ENCODE measurements around the gene RGS14. TPM values are rescaled to one million over a fixed set of nuclear protein-coding genes. Genes with fewer than 3 reads are reported as not detected.

RGS14 gene
- total and polyA plus RNA-seq, 2 donors (not counting 3 experiments of a cell fraction or from before 2014, with no cell fraction given) = 4.3 to 7.3 TPM

- intact Hi-C loops (cut with micrococcal nuclease) = loop anchor here (2.0 kb wide), 1 partner anchor 135 kb away; no protein-coding TSS in a partner anchor
Observed at GRCh38 chr5:177319913-177320588, 37.7 kb upstream of the RGS14 start.

DNA sequence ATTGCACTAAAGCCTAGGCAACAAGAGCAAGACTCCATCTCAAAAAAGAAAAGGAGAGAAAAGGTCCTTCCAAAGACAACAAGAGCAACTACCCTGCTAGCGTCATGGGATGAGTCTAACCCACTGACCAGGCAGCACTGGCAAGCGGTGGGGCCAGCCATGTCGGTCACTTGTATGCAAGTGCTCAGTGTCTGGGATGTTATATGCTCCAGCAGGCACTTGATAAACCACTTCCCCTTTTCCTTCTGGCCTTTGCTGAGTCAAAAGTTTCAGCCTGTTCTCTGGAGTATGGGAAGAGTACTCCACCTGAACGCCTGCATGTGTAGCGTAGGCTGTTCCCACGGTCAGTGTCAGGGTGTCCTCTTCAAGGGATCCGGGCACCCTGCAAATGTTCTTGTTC, 36.8 kb upstream of the RGS14 start:
- no peaks in the 10 kb centered on the region for H3K9me1 ChIP-seq (replicated peaks; ENCODE audit: control insufficient read depth, extremely low read depth, insufficient read depth, low read length)
- no peak overlapping the region for H3K4me2 ChIP-seq (ENCODE audit: insufficient read depth, low read length)
- peaks cover 2% of the 10 kb centered on the region for H3K4me1 ChIP-seq (ENCODE audit: control insufficient read depth, extremely low read depth, insufficient read depth, low read length)
- H4K20me1 ChIP-seq (replicated peaks; ENCODE audit: control insufficient read depth, extremely low read depth, insufficient read depth, low read length) = no peaks in the 10 kb centered on the region
- no peak for FAIRE-seq
- peaks cover 0 to 8% of the 10 kb centered on the region in 2 experiments for H3K36me3 ChIP-seq (ENCODE audit: control insufficient read depth in 2 of 2, extremely low read depth in 1 of 2, insufficient read depth in 2 of 2, low read length in 2 of 2)
- ChIA-PET POLR2A (no interaction called here), CTCF (interaction anchor here (0.7 to 2.8 kb wide), 2 partner anchors 11 to 63 kb away, joined by 3 to 21 read pairs; partner anchors contain the start of gene SLC34A1)
- no peaks in the 10 kb centered on the region for H3K79me2 ChIP-seq (ENCODE audit: control insufficient read depth, insufficient read depth, low read length)
- H3K27ac ChIP-seq (ENCODE audit: insufficient read depth, low read depth, low read length) = no peak overlapping the region
- H3K4me3 ChIP-seq (replicated peaks in 1 of 3; ENCODE audit: insufficient read depth in 1 of 3, low read depth in 1 of 3, low read length in 3 of 3) = no peak overlapping the region
- H3K9me3 ChIP-seq (replicated peaks; ENCODE audit: control insufficient read depth, insufficient read depth, low read length) = no peaks in the 10 kb centered on the region
- no peak for DNase-seq (ENCODE audit: low read depth, low spot score)
- dilution Hi-C loops (cut with MboI; ENCODE audit: extremely low pct_ligation_motif_present, low sequenced_read_pairs) (loop anchor here (5.0 kb wide), 1 partner anchor 41 kb away; no protein-coding TSS in a partner anchor), intact Hi-C loops (cut with micrococcal nuclease) (no loop called here)
- no TSS peak for BruUV-seq (replicated peaks)
- TF ChIP-seq EZH2 (IDR thresholded peaks at IDR 0.05; ENCODE audit: borderline replicate concordance, low read depth, low read length, severe bottlenecking) (no peak), MYC (IDR thresholded peaks at IDR 0.05; ENCODE audit: low read depth, low read length) (no peak), CTCF (IDR thresholded peaks at IDR 0.05; ENCODE audit: extremely low read depth in 1 of 2, insufficient read depth in 1 of 2, low read depth in 1 of 2, low read length in 2 of 2) (no peak), POLR2AphosphoS5 (IDR thresholded peaks at IDR 0.05; ENCODE audit: insufficient read depth, low read depth, low read length) (no peak), FOS (IDR thresholded peaks at IDR 0.05; ENCODE audit: borderline replicate concordance, insufficient read depth, low read length) (no peak), GATA2 (IDR thresholded peaks at IDR 0.05; ENCODE audit: insufficient read depth, insufficient read length, low read depth, low read length) (no peak), JUN (IDR thresholded peaks at IDR 0.05; ENCODE audit: borderline replicate concordance, insufficient read depth, insufficient read length, low read depth) (no peak), POLR2A (IDR thresholded peaks at IDR 0.05; ENCODE audit: low read depth, low read length) (no peak)
- TF ChIP-seq, protein P1, sequence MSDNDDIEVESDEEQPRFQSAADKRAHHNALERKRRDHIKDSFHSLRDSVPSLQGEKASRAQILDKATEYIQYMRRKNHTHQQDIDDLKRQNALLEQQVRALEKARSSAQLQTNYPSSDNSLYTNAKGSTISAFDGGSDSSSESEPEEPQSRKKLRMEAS (IDR thresholded peaks at IDR 0.05; ENCODE audit: insufficient read depth, insufficient read length) = no peak
- no peak overlapping the region for H3K9ac ChIP-seq (replicated peaks; ENCODE audit: extremely low read depth, insufficient read depth, low read length)
- no peak overlapping the region for H2AFZ ChIP-seq (ENCODE audit: low read depth, low read length)
- no peaks in the 10 kb centered on the region for H3K27me3 ChIP-seq (ENCODE audit: control insufficient read depth in 2 of 2, insufficient read depth in 2 of 2, low read length in 2 of 2)

More at GRCh38 chr5:177319913-177320588, 37.7 kb upstream of the RGS14 start:
- H3K4me3 ChIP-seq (replicated peaks in 1 of 3; ENCODE audit: insufficient read depth in 1 of 3, low read depth in 1 of 3, low read length in 3 of 3) = no peak overlapping the region
- FAIRE-seq = no peak
- dilution Hi-C loops (cut with MboI; ENCODE audit: extremely low pct_ligation_motif_present, low sequenced_read_pairs) = loop anchor here (5.0 kb wide), 1 partner anchor 42 kb away; no protein-coding TSS in a partner anchor
- no peaks in the 10 kb centered on the region for H3K79me2 ChIP-seq (ENCODE audit: control insufficient read depth, insufficient read depth, low read length)
- TF ChIP-seq MYC (IDR thresholded peaks at IDR 0.05; ENCODE audit: low read depth, low read length) (no peak), FOS (IDR thresholded peaks at IDR 0.05; ENCODE audit: borderline replicate concordance, insufficient read depth, low read length) (no peak), GATA2 (IDR thresholded peaks at IDR 0.05; ENCODE audit: insufficient read depth, insufficient read length, low read depth, low read length) (no peak), POLR2A (IDR thresholded peaks at IDR 0.05; ENCODE audit: low read depth, low read length) (no peak), POLR2AphosphoS5 (IDR thresholded peaks at IDR 0.05; ENCODE audit: insufficient read depth, low read depth, low read length) (no peak), EZH2 (IDR thresholded peaks at IDR 0.05; ENCODE audit: borderline replicate concordance, low read depth, low read length, severe bottlenecking) (no peak)
- TF ChIP-seq, protein P1 (IDR thresholded peaks at IDR 0.05; ENCODE audit: insufficient read depth, insufficient read length) = no peak
- H3K9ac ChIP-seq (replicated peaks; ENCODE audit: extremely low read depth, insufficient read depth, low read length) = no peak overlapping the region
- no peaks in the 10 kb centered on the region for H3K4me1 ChIP-seq (ENCODE audit: control insufficient read depth, extremely low read depth, insufficient read depth, low read length)
- H3K9me1 ChIP-seq (replicated peaks; ENCODE audit: control insufficient read depth, extremely low read depth, insufficient read depth, low read length) = no peaks in the 10 kb centered on the region
- no peak overlapping the region for H2AFZ ChIP-seq (ENCODE audit: low read depth, low read length)
- CTCF ChIA-PET = interaction anchor here (1.0 to 3.5 kb wide), 6 partner anchors 8 to 208 kb away, joined by 3 to 44 read pairs (median 14); no protein-coding TSS in a partner anchor
- no peaks in the 10 kb centered on the region for H4K20me1 ChIP-seq (replicated peaks; ENCODE audit: control insufficient read depth, extremely low read depth, insufficient read depth, low read length)
- no peak overlapping the region for H3K4me2 ChIP-seq (ENCODE audit: insufficient read depth, low read length)
- peaks cover 0 to 8% of the 10 kb centered on the region in 2 experiments for H3K36me3 ChIP-seq (ENCODE audit: control insufficient read depth in 2 of 2, extremely low read depth in 1 of 2, insufficient read depth in 2 of 2, low read length in 2 of 2)
- POLR2A ChIA-PET = no interaction called here
- H3K27me3 ChIP-seq (ENCODE audit: control insufficient read depth in 2 of 2, insufficient read depth in 2 of 2, low read length in 2 of 2) = no peaks in the 10 kb centered on the region
- no peaks in the 10 kb centered on the region for H3K9me3 ChIP-seq (replicated peaks; ENCODE audit: control insufficient read depth, insufficient read depth, low read length)
- no TSS peak for BruUV-seq (replicated peaks)
- no peak for DNase-seq (ENCODE audit: low read depth, low spot score)
- H3K27ac ChIP-seq (ENCODE audit: insufficient read depth, low read depth, low read length) = no peak overlapping the region
